ENCODE results near the gene GARIN3. TPM values are rescaled to one million over a fixed set of nuclear protein-coding genes. Genes with fewer than 3 reads are reported as not detected.

The GARIN3 gene
- total RNA-seq (2021), result not detected in 2 replicates
- Bru-seq, nascent RNA, result not detected
- BruChase-seq, experiment 1, labeled RNA remaining after a 2-hour chase, result not detected
- BruChase-seq, experiment 2, labeled RNA remaining after a 6-hour chase, result not detected
- long read RNA-seq, result 0 reads

DNA sequence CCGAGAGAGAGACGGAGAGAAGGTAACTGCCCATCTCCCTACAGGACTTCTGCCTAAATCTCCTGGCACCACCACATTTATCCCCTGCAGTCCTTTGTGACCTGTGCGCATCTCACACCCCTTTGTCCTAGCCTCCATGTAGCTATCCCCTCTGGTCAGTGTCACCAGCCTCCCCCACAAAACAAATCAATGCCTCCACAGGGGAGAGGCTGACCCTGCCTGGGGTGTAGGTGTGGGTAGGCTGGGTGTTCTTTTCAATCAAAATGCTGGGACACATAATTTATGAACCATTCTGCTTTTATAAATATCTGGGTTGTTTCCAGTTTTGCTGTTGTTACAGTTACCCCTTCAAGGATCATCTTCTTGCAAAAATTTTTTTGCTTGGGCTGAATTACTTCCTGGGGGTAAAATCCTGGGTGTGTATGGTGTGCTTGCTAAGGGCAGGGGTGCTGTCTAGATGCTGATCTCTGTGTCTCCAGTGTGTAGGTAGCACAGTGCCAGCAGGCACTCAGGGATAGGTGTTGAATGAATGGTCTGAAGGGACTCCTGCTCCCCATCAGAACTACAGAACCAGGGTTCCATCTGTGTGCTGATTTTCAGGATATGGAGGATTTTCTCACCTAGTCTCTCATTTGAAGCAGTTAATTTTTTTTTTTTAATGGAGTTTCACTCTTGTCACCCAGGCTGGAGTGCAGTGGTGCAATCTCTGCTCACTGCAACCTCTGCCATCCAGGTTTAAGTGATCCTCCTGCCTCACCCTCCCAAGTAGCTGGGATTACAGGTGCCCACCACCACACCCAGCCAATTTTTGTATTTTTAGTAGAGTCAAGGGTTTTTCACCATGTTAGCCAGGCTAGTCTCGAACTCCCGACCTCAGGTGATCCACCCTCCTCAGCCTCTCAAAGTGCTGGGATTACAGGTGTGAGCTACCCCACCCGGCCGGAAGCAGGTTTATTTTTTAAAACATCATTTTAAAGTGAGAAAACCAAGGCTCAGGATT lies at the start of gene GARIN3:
TSS of gene GARIN3 (minus strand) at position 51 of the 1,000 bp plus-strand sequence. CDS start 96 bp downstream, outside the sequence.
- DNase-seq, result no peak
- Histone ChIP-seq H2AFZ (no peak within 1 kb of the TSS), H3K27ac (no peak within 1 kb of the TSS), H3K4me3 (no peak within 1 kb of the TSS), H4K20me1 (ENCODE audit: insufficient read depth) (no peaks in the 10 kb centered on the region), H3K4me2 (no peak within 1 kb of the TSS), H3F3A (ENCODE audit: insufficient read depth, low read depth) (no peaks in the 10 kb centered on the region), H3K9me3 (ENCODE audit: insufficient read depth, low read depth) (no peaks in the 10 kb centered on the region), H3K79me2 (ENCODE audit: low read depth) (no peaks in the 10 kb centered on the region), H3K36me3 (ENCODE audit: low read depth) (no peaks in the 10 kb centered on the region), H3K4me1 (replicated peaks; ENCODE audit: insufficient read depth) (no peaks in the 10 kb centered on the region), H3K27me3 (ENCODE audit: insufficient read depth, low read depth) (peaks cover 85% of the 10 kb centered on the region), H3K9me2 (ENCODE audit: insufficient read depth) (no peaks in the 10 kb centered on the region)
- intact Hi-C loops (cut with micrococcal nuclease; ENCODE audit: unreplicated experiment), result no loop called here
- ChIA-PET CTCF (no interaction called here), POLR2A (ENCODE audit: unreplicated experiment) (no interaction called here)
- no TSS peak for BruUV-seq (replicated peaks)
- TF ChIP-seq, protein P1, sequence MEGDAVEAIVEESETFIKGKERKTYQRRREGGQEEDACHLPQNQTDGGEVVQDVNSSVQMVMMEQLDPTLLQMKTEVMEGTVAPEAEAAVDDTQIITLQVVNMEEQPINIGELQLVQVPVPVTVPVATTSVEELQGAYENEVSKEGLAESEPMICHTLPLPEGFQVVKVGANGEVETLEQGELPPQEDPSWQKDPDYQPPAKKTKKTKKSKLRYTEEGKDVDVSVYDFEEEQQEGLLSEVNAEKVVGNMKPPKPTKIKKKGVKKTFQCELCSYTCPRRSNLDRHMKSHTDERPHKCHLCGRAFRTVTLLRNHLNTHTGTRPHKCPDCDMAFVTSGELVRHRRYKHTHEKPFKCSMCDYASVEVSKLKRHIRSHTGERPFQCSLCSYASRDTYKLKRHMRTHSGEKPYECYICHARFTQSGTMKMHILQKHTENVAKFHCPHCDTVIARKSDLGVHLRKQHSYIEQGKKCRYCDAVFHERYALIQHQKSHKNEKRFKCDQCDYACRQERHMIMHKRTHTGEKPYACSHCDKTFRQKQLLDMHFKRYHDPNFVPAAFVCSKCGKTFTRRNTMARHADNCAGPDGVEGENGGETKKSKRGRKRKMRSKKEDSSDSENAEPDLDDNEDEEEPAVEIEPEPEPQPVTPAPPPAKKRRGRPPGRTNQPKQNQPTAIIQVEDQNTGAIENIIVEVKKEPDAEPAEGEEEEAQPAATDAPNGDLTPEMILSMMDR (conservative IDR thresholded peaks at IDR 0.05), result no peak
- no peak for TF ChIP-seq EZH2 (IDR thresholded peaks at IDR 0.05; ENCODE audit: low read depth)

DNA sequence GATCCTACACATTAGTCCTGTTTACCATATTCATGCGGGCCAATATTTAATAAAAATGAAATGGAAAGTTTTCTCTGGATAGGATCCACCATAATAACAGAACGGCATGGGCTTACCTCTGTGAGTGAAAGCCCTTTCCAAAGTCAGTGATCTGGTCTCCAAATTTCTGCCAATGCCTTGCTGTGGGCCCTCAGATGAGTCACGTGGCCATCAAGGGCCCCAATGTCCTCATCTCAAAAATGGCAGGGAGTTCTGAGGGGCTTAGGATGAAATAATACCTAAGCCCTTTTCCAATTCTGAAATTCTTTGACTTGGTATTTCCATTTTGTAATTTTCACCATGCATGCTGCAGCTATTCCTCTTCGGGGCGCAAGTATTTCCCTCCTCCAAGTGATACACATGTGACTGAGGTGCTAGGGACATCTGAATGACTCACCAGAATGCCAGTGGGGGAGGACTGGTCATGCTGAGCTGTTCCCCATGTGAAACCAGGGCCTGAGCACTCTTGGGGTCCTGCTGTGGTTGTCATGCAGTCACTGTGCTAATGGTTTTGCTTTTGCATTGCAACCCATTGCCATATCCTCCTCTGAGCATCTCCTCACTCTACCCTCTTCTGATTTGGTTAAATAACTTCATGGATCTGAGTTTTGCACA lies 49.6 kb upstream of the GARIN3 start:
- H3K79me2 ChIP-seq (ENCODE audit: low read depth), result no peaks in the 10 kb centered on the region
- POLR2A ChIA-PET (ENCODE audit: unreplicated experiment), result no interaction called here
- no peaks in the 10 kb centered on the region for H3K4me1 ChIP-seq (replicated peaks; ENCODE audit: insufficient read depth)
- BruUV-seq (replicated peaks), result no TSS peak
- no peak overlapping the region for H3K4me3 ChIP-seq
- CTCF ChIA-PET, result no interaction called here
- no peaks in the 10 kb centered on the region for H3K36me3 ChIP-seq (ENCODE audit: low read depth)
- TF ChIP-seq EZH2 (IDR thresholded peaks at IDR 0.05; ENCODE audit: low read depth), result no peak
- TF ChIP-seq, protein P1 (conservative IDR thresholded peaks at IDR 0.05), result no peak
- no peaks in the 10 kb centered on the region for H3K9me2 ChIP-seq (ENCODE audit: insufficient read depth)
- H4K20me1 ChIP-seq (ENCODE audit: insufficient read depth), result no peaks in the 10 kb centered on the region
- H3K27ac ChIP-seq, result no peak overlapping the region
- no peaks in the 10 kb centered on the region for H3K9me3 ChIP-seq (ENCODE audit: insufficient read depth, low read depth)
- H3K4me2 ChIP-seq, result no peak overlapping the region
- no peak overlapping the region for H2AFZ ChIP-seq
- no peaks in the 10 kb centered on the region for H3F3A ChIP-seq (ENCODE audit: insufficient read depth, low read depth)
- DNase-seq, result no peak
- intact Hi-C loops (cut with micrococcal nuclease; ENCODE audit: unreplicated experiment), result no loop called here
- H3K27me3 ChIP-seq (ENCODE audit: insufficient read depth, low read depth), result peaks cover 14% of the 10 kb centered on the region; the same call in 1 of the 2 replicates

DNA sequence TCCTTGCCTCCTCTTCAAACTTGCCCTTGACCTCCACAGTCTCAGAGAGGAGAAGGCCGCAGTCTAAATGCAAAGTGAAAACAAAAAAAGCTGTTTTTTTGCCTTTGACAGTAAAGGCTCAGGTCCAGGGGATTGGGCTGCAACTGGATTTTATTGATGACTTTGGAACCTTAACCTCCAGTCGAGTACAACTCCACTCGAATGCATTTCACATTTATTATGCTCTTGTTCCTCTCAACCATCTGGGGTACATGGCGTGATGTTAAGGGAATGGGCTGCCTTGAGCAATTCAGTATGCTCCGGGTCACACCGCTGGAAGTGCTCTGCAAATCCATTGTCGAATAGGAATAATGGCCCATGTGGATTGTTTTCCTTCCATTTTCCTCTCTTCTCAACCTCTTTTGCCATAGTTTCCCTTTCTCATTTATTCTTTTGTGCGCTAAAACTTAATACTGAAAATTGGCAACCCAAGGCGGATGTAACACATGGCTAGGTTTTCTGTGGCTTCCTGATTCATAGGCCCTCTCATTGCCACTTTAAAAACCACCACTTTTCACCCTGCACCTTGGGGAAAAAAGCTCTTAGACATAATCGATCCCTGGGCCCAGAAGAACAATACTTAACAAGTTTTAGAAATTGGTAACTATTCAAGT lies 48.9 kb upstream of the GARIN3 start:
- Histone ChIP-seq H3K9me2 (ENCODE audit: insufficient read depth) (no peaks in the 10 kb centered on the region), H3K4me3 (no peak overlapping the region), H4K20me1 (ENCODE audit: insufficient read depth) (no peaks in the 10 kb centered on the region), H3K27me3 (ENCODE audit: insufficient read depth, low read depth) (peaks cover 16% of the 10 kb centered on the region; the same call in 1 of the 2 replicates), H3K4me1 (replicated peaks; ENCODE audit: insufficient read depth) (no peaks in the 10 kb centered on the region), H3F3A (ENCODE audit: insufficient read depth, low read depth) (no peaks in the 10 kb centered on the region), H3K36me3 (ENCODE audit: low read depth) (no peaks in the 10 kb centered on the region), H3K4me2 (no peak overlapping the region), H2AFZ (no peak overlapping the region), H3K79me2 (ENCODE audit: low read depth) (no peaks in the 10 kb centered on the region), H3K9me3 (ENCODE audit: insufficient read depth, low read depth) (no peaks in the 10 kb centered on the region), H3K27ac (no peak overlapping the region)
- no peak for DNase-seq
- TF ChIP-seq EZH2 (IDR thresholded peaks at IDR 0.05; ENCODE audit: low read depth), result no peak
- TF ChIP-seq, protein P1 (conservative IDR thresholded peaks at IDR 0.05), result no peak
- intact Hi-C loops (cut with micrococcal nuclease; ENCODE audit: unreplicated experiment), result no loop called here
- no TSS peak for BruUV-seq (replicated peaks)
- ChIA-PET CTCF (no interaction called here), POLR2A (ENCODE audit: unreplicated experiment) (no interaction called here)

All from PC-9 (cell line).